D721Med (cell line): Measurements from ENCODE around the gene METTL9.

Experiments
- DNase-seq: peaks from one replicate; pipeline ENCODE4 v3.0.0; 2011; ENCODE audit warnings: low spot score; ENCODE audit not compliant: insufficient read length
- FAIRE-seq: peaks from 2 replicates; lab custom pipeline; 2011; peaks lifted over from hg19 to GRCh38; lab: Jason Lieb, UNC
- CTCF ChIP-seq: IDR thresholded peaks from 2 replicates; pipeline ENCODE4 v1.5.1; 2012; ENCODE audit warnings: mild to moderate bottlenecking, control low read depth; ENCODE audit not compliant: insufficient read depth; ENCODE audit errors: missing control alignments

METTL9 gene

GRCh38 chr16:21704733-21705132, 105.4 kb downstream of the METTL9 start:
- no peak for FAIRE-seq
- DNase-seq = no peak
- TF ChIP-seq CTCF = no peak
